PC-9 (cell line): ENCODE measurements around the gene DHRS4. TPM values are rescaled to one million over a fixed set of nuclear protein-coding genes. Genes with fewer than 3 reads are reported as not detected.

Experiments used
- Bru-seq: library from RNA; stranded (reverse); fragments of 400-500 nt; gene quantifications from one replicate; lab custom pipeline; 2021; lab: Mats Ljungman, UMichigan
- BruChase-seq, 2 experiments: library from RNA; stranded (reverse); fragments of 400-500 nt; gene quantifications; one replicate each; lab custom pipeline; 2021; lab: Mats Ljungman, UMichigan
- BruUV-seq: library from RNA; stranded (reverse); fragments of 400-500 nt; replicated peaks from 2 replicates; lab custom pipeline; 2021; lab: Mats Ljungman, UMichigan
- CTCF ChIA-PET: fragments of 300-600 bp; sonication (Branson Sonifier 250); formaldehyde crosslinking; loops from one replicate; lab custom pipeline; 2022; ENCODE audit warnings: antibody characterized with exemption; lab: Charles Lee
- POLR2A ChIA-PET: fragments of 300-600 bp; sonication (Branson Sonifier 250); formaldehyde crosslinking; loops from one replicate; lab custom pipeline; 2022; ENCODE audit warnings: antibody characterized with exemption; ENCODE audit not compliant: unreplicated experiment; lab: Charles Lee
- DNase-seq, 2 experiments: peaks; one replicate each; pipeline versions ENCODE4 v3.0.0 to v3.0.0-alpha.2; 2015 to 2022; ENCODE audit warnings: mixed read lengths in 1 of 2
- H2AFZ ChIP-seq: fragments of 200-600 bp; sonication (generic); 2 replicates; pipeline ENCODE4 v1.8.1; 2017; ENCODE audit warnings: antibody characterized with exemption
- H3F3A ChIP-seq: fragments of 200-600 bp; sonication (generic); 2 replicates; pipeline ENCODE4 v1.8.1; 2017; ENCODE audit warnings: antibody characterized with exemption, mild to moderate bottlenecking, low read depth; ENCODE audit not compliant: insufficient read depth
- H3K27ac ChIP-seq: fragments of 200-600 bp; sonication (generic); 2 replicates; pipeline ENCODE4 v1.6.1; 2016; ENCODE audit warnings: mixed run types
- H3K27me3 ChIP-seq: fragments of 200-600 bp; sonication (generic); 2 replicates; pipeline ENCODE4 v1.6.1; 2016; ENCODE audit warnings: low read depth, mixed run types; ENCODE audit not compliant: insufficient read depth
- H3K36me3 ChIP-seq: fragments of 200-600 bp; sonication (generic); 2 replicates; pipeline ENCODE4 v1.6.1; 2016; ENCODE audit warnings: low read depth, mixed run types
- H3K4me1 ChIP-seq: fragments of 200-600 bp; sonication (generic); replicated peaks from 2 replicates; pipeline ENCODE4 v1.6.1; 2016; ENCODE audit warnings: mixed run types; ENCODE audit not compliant: insufficient read depth
- H3K4me2 ChIP-seq: fragments of 200-600 bp; sonication (generic); 2 replicates; pipeline ENCODE4 v1.6.1; 2017; ENCODE audit warnings: mixed run types
- H3K4me3 ChIP-seq: fragments of 200-600 bp; sonication (generic); 2 replicates; pipeline ENCODE4 v1.6.1; 2016; ENCODE audit warnings: mixed run types
- H3K79me2 ChIP-seq: fragments of 200-600 bp; sonication (generic); 2 replicates; pipeline ENCODE4 v1.6.1; 2017; ENCODE audit warnings: low read depth, mixed run types
- H3K9me2 ChIP-seq: fragments of 200-600 bp; sonication (generic); 2 replicates; pipeline ENCODE4 v1.8.1; 2017; ENCODE audit warnings: mild to moderate bottlenecking; ENCODE audit not compliant: insufficient read depth
- H3K9me3 ChIP-seq: fragments of 200-600 bp; sonication (generic); 2 replicates; pipeline ENCODE4 v1.8.1; 2016; ENCODE audit warnings: low read depth; ENCODE audit not compliant: insufficient read depth
- H4K20me1 ChIP-seq: fragments of 200-600 bp; sonication (generic); 2 replicates; pipeline ENCODE4 v1.8.1; 2017; ENCODE audit not compliant: insufficient read depth
- CTCF ChIP-seq: fragments of 200-600 bp; sonication (generic); conservative IDR thresholded peaks from 2 replicates; pipeline ENCODE4 v1.6.1; 2017; ENCODE audit warnings: mixed run types, antibody characterized with exemption, mild to moderate bottlenecking, moderate library complexity
- EZH2 ChIP-seq: fragments of 200-600 bp; sonication (generic); IDR thresholded peaks from 2 replicates; pipeline ENCODE4 v1.8.0; 2017; ENCODE audit warnings: antibody characterized with exemption, low read depth
- intact Hi-C: fragments of 100-400 bp; cut with micrococcal nuclease; formaldehyde crosslinking; loops from one replicate; pipeline ENCODE4 v1.10.0; 2022; ENCODE audit not compliant: unreplicated experiment
- long read RNA-seq: library from polyadenylated mRNA; stranded (forward); transcript quantifications from one replicate; pipeline ENCODE4 v2.0.0, GENCODE V29; 2022
- total RNA-seq: library from RNA; stranded (reverse); gene quantifications from 2 replicates; pipeline ENCODE4 v1.2.3, GENCODE V29; 2021

DHRS4 gene
- total RNA-seq (17.6 and 24.1 TPM in 2 replicates), Bru-seq, nascent RNA (percentile 57 among the genes with signal in this experiment), BruChase-seq, experiment 1, labeled RNA remaining after a 2-hour chase (percentile 53 among the genes with signal in this experiment), BruChase-seq, experiment 2, labeled RNA remaining after a 6-hour chase (percentile 48 among the genes with signal in this experiment)
- long read RNA-seq, transcript DHRS4-201 (8 exons, 1,443 nt) = major isoform, 25 of 36 reads
- long read RNA-seq, transcript DHRS4-203 (5 exons, 727 nt) = minor isoform, 6 of 36 reads
- long read RNA-seq, partial matches to known transcripts = 1 of 36 reads
- long read RNA-seq, other reads (novel, unspliced or antisense) = 3 of 36 reads

DNA sequence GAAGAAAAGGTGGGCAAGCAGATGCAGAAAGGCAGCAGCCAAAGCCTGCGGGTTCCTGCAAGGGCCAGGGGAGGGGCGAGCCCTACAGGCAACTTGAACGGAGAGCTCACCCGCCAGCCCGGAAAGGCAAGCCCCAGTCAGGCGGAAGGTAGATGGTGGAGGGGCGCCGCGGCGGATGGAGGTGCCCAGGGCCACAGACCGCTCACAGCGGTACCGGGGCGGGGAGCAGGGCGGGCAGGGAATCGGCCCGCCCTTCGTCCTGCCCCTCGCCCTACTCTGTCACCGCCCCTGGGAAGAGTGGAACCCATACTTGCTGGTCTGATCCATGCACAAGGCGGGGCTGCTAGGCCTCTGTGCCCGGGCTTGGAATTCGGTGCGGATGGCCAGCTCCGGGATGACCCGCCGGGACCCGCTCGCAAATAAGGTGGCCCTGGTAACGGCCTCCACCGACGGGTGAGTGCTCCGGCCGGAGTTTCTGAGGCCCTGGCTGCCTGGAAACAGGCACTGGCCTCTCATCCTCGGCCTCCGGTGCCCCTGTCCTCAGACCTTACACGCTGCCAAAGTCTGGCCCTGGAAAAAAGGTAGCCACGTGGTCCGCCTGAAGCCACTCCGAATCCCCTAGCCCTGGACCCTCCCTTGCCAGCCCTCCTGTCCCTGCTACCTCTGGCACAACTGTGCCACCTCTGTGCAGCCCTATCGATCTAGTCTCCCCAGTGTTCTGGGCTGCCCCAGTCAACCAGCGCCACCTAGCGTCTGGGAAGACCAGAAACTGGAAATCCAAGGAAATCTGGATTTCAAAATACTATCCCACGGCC, at the start of gene DHRS4:
Gene DHRS4 (plus strand): TSS at position 307 of the 815 bp plus-strand sequence. CDS start 19 bp downstream, at position 326.
- no peaks in the 10 kb centered on the region for H3K36me3 ChIP-seq
- H3K9me2 ChIP-seq = no peaks in the 10 kb centered on the region
- TSS peak; percentile 62 for BruUV-seq
- H2AFZ ChIP-seq = peak within 1 kb of the TSS; percentile 77
- intact Hi-C loops = loop anchor here (1.0 kb wide), 4 partner anchors 227 to 475 kb away; no protein-coding TSS in a partner anchor
- peak within 1 kb of the TSS; percentile 78 for H3K4me3 ChIP-seq
- H3K4me2 ChIP-seq = peak within 1 kb of the TSS; percentile 82
- TF ChIP-seq CTCF = peak; percentile 90
- no peak for TF ChIP-seq EZH2
- H3F3A ChIP-seq = no peaks in the 10 kb centered on the region
- CTCF ChIA-PET = interaction anchor here (0.6 to 1.0 kb wide), 2 partner anchors 11 to 288 kb away, joined by 3 read pairs; no protein-coding TSS in a partner anchor
- H3K79me2 ChIP-seq = peaks cover 3% of the 10 kb centered on the region; the same call in 1 of the 2 replicates
- no peaks in the 10 kb centered on the region for H4K20me1 ChIP-seq
- no peaks in the 10 kb centered on the region; the same call in 1 of the 2 replicates for H3K4me1 ChIP-seq
- peak within 1 kb of the TSS; percentile 70 for H3K27ac ChIP-seq
- H3K27me3 ChIP-seq = no peaks in the 10 kb centered on the region
- POLR2A ChIA-PET = no interaction called here
- peak; percentile 64 to 78 for DNase-seq
- no peaks in the 10 kb centered on the region for H3K9me3 ChIP-seq

GRCh38 chr14:23910101-23910875, 43.3 kb upstream of the DHRS4 start:
- Histone ChIP-seq H4K20me1 (no peaks in the 10 kb centered on the region), H3K4me1 (no peaks in the 10 kb centered on the region), H3K9me3 (no peaks in the 10 kb centered on the region), H3K4me2 (no peak overlapping the region), H3K9me2 (no peaks in the 10 kb centered on the region), H3K36me3 (no peaks in the 10 kb centered on the region), H3K27ac (no peak overlapping the region), H3K27me3 (no peaks in the 10 kb centered on the region), H3F3A (no peaks in the 10 kb centered on the region), H2AFZ (no peak overlapping the region), H3K79me2 (no peaks in the 10 kb centered on the region), H3K4me3 (no peak overlapping the region)
- ChIA-PET POLR2A (no interaction called here), CTCF (interaction anchor here (1.2 to 2.1 kb wide), 5 partner anchors 80 to 321 kb away, joined by 3 to 13 read pairs (median 10); no protein-coding TSS in a partner anchor)
- peak in 1 of 2 experiments; percentile 56 for DNase-seq
- TF ChIP-seq EZH2 (no peak), CTCF (peak; percentile 78)
- intact Hi-C loops = loop anchor here (1.0 kb wide), 4 partner anchors 183 to 321 kb away; no protein-coding TSS in a partner anchor
- no TSS peak for BruUV-seq
